GM12801 (cell line): ENCODE data around the gene TMEM170B.

ENCODE experiments used
- TF ChIP-seq, protein P1 (sequence below): IDR thresholded peaks from one replicate; pipeline ENCODE4 v1.5.1; 2011; ENCODE audit warnings: control low read depth; ENCODE audit not compliant: insufficient read length; ENCODE audit errors: extremely low read depth

TMEM170B gene

DNA sequence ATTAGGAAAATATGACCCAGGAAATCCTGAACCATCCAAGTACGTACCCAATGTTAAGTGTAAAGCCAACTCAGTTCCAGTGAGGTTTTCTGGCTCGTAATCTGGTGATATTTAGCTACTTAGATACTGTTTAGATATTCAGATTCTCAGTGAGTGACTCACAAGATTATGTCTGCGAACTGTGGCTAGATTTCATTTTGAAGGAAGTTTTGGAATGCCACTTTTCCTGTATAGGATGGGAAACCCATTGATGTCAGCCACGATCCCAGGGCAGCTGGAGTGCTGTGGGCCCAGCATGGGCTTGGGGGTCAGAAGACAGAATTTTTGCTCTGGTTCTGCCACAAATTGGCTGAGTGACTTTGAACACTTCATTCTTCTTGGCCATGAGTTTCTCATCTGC, 76.3 kb downstream of the TMEM170B start:
- TF ChIP-seq, protein P1, sequence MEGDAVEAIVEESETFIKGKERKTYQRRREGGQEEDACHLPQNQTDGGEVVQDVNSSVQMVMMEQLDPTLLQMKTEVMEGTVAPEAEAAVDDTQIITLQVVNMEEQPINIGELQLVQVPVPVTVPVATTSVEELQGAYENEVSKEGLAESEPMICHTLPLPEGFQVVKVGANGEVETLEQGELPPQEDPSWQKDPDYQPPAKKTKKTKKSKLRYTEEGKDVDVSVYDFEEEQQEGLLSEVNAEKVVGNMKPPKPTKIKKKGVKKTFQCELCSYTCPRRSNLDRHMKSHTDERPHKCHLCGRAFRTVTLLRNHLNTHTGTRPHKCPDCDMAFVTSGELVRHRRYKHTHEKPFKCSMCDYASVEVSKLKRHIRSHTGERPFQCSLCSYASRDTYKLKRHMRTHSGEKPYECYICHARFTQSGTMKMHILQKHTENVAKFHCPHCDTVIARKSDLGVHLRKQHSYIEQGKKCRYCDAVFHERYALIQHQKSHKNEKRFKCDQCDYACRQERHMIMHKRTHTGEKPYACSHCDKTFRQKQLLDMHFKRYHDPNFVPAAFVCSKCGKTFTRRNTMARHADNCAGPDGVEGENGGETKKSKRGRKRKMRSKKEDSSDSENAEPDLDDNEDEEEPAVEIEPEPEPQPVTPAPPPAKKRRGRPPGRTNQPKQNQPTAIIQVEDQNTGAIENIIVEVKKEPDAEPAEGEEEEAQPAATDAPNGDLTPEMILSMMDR, result no peak

DNA sequence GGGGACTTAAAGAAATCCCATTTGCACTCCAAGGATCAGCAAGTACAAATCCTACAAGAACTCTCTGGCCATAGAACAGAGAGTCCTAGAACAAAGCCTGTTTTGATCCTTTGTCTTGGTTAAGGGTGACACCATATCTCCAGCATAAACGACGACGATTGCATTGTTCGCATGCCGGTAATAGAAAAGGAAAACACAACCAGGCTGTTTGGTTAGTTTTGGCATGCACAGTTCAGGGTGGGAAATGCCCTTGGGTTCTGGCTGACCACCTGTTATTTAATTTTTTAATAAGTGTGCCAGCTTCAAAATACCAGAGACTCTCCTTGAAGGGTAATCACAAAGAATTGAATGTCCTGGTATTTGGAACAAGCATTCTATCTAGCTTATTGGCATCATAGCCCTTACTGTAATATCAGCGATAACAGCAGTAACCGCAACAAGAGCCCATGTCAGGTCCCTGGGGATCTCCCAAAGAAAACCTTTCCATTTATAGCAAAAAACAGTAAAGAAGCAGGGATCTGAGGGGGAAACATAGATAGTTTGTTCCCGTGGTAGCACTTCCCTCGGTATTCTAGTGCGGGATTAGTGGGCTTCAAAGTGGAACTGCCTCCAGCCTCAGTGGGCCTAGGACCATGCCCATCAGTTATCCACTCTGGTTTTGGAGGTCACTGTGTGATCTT, 77.1 kb downstream of the TMEM170B start:
- TF ChIP-seq, protein P1, result no peak

DNA sequence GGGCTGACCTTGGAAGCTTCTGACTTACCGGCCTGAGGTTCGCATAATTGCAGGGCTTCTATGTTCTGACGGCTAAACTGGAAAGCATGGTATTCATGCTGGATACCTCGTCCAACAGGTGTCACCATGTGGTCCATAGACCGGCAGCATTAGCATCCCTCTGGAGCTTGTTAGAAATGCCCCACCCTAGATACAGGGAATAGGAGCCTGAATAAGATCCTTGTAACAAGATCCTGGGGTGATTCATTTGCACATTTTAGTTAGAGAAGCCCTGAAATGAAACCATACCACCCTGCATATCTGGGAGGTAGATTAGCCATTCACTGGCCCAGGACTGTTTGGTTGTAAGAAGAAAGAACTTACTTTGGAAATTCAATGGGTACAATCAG, 77.7 kb downstream of the TMEM170B start:
- TF ChIP-seq, protein P1, result no peak

DNA sequence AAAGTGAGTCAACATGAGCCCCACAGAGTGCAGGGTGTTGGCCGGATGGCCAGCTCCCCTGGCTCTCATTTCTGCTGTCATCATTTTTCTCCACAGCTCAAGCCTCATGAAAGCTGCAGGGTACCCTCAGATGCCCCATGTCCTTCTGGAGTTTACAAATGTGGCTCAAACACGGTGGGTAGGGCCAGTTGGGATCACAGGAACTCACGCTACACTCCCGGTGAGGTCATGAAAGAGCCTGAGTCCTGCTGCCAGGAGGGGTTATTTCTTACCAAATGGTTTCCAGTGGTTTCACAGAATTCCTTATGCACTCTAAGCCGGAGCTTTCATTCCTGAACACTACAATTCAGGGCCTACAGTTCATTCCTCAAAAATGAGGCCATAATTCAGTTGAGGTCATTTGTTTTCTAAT, 78.7 kb downstream of the TMEM170B start:
- TF ChIP-seq, protein P1, result no peak

DNA sequence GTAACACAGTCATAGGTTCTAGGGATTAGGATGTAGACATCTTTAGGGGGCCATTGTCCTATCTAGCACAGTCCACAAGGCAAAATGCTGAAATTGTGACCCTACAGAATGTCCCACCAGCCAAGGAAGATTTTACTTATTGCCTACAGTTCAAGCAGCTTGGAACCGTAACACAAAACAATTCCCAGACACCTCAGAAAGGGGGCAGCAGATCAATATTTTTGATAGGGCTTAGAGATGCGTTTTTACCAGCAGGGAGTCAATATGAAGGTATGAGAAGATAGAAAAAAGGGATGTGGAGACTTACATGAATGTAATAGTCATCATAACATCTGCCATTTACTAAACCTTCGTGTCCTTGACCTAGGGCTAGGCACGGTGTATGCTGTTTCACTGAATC, 81.0 kb downstream of the TMEM170B start:
- TF ChIP-seq, protein P1, result no peak

DNA sequence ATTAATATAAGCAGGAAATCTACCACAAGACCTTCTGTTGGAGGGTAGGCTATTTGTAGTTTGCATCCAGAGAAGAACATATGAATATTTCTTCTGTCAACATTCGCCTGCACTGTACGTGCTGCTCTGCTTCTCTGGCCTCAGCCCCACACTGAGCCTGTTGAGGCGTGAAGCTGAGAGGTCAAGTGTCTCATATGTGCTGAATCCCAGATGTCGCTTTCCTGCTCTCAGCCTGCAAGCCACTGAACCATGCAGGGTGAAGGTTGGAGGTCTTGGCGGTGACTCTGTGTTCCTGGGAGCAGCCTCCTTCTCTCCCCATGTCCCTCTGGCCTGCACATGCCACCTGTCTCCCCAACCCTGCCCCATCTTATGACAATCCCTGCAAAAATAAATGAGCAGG, 83.6 kb downstream of the TMEM170B start:
- TF ChIP-seq, protein P1, result no peak

DNA sequence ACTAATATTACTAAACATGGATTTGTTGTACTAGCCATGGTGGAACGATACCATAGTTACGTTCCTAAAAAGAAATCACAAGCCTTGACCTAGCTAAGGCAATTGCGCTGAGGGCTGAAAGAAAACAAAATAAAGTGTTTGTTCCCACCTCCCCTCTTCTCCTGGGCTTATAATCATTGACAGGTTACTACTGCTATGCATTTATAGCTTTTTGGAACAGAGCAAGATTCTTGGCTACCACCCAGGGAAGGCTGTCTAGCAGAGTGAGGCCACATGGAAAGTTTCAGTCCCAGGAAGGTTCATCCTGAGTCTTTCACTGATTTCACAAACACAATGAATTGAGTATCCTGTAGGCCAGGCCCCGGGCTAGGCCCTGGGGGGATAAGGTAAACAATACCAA, 84.6 kb downstream of the TMEM170B start:
- TF ChIP-seq, protein P1, result no peak

DNA sequence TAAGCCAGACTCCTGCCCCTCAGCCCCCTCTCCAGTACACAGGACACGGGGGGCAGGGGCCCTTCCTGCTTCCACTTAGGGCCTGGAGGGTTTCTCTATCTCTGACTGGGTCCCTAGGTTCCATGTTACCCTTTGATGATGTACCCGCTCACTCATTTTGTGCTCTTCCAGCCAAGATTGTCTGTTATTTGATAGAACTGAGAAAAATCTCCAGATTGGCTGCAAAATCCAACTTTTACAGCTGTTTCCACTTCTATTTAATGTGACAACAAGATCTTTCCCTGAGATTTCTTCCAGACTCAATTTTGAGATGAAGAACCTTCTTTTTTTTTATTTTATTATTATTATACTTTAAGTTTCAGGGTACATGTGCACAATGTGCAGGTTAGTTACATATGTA, 85.7 kb downstream of the TMEM170B start:
- TF ChIP-seq, protein P1, result no peak
